Retina (tissue), 1 donor: ENCODE results near the gene MAST2.

Experiments used
- DNase-seq: peaks from one replicate; pipeline ENCODE4 v3.0.0-alpha.2; 2016

Gene MAST2

GRCh38 chr1:45803299-45803780 is at the start of gene MAST2:
Gene MAST2 (plus strand): TSS chr1:45803612. CDS start chr1:45803896, 284 bp downstream.
- DNase-seq = peak; percentile 91

DNA sequence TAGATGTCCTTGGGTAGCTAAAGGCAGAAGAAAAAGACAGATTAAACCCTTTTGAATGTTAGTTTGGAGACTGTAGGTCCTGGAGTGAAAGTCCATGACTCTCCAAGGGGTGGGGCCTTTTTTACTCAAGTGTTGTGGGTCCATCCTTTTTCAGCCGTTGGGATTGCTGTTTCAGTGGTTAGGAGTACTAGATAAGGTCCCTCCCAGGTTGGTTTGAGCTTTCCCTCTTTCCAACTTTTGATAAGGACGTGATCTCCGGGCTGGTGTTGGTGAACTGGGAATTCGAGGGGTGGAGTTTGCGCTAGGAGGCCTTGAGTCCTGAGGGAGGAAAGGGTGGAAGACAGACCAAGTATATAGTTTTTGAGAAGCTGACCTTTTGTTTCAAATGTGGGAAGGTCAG is 47.7 kb upstream of the MAST2 start:
- no peak for DNase-seq

DNA sequence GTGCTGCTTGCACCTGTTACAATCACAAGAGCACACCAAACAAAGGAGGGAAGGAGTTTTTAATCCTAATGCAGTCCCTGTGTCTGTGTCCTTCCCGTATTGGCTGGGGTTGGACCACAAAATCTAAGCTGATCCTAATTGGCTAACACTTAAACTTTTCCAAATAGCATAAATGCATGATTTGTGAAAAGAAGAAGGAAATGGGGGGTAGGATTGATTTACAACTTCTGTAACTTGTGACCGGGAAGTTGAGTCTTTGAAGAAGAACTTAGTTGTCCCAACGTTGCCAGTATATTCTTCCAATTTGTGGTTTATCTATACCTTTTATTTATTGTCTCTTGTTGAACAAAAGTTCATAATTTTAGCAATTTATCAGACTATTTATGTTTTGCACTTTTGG is 41.1 kb upstream of the MAST2 start:
- no peak for DNase-seq

GRCh38 chr1:45765999-45766792 is 37.2 kb upstream of the MAST2 start:
- no peak for DNase-seq

GRCh38 chr1:45767035-45767434 is 36.4 kb upstream of the MAST2 start:
- no peak for DNase-seq

GRCh38 chr1:45769261-45769932 is 34.0 kb upstream of the MAST2 start:
- no peak for DNase-seq

DNA sequence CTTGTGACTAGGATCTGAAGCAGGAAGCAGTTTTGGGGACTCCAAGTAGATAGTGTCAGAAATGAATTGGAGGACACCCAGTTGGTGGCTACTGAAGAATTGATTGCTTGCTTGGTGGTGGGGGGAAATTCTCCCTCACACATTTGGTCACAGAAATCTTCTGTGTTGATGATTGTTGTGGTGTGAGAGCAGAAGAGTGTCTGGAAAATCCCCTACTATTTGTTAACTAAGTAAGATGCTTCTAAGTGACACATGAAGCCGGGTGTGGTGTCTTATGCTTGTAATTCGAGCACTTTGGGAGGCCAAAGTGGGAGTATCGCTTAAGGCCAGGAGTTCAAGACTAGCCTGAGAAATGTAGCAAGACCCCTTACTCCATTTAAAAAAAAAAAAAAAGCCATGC is 30.4 kb upstream of the MAST2 start:
- DNase-seq = no peak

DNA sequence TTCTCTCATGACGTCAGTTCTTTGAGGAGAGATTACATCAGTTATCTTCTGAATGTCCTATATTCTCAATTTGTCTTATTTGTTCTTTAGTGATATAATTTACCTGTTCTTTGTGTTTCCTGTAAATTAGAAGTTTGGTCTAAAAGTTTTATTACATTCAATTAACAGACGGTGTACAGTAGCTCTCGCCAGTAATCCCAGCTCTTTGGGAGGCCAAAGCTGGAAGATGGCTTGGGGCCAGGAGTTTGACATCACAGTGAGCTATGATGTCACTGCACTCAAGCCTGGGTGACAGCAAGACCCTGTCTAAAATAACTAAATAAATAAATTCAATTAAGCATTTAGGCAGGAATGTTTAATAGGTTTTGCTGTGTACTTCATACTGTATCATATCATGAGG is 27.6 kb upstream of the MAST2 start:
- no peak for DNase-seq

DNA sequence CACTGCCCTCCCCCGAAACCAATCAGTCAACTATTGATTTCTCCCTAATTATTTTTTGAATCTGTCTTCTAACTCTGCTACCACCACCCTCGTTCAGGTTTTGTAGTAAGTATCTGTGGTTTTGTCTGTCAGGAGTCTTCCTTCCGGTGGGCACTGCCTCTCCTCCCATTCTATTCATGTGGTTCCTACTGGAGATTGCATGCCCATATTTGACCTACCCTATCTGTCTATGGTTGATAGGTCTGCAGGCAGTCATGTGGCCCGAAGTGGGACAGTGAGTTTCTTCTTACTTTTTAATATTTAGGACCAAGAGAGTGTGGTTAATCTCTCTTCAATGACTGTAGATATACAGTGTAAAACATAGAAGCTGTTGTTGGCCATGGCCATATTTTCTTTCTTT is 17.8 kb upstream of the MAST2 start:
- DNase-seq = no peak

GRCh38 chr1:45787905-45788304 is 15.5 kb upstream of the MAST2 start:
- no peak for DNase-seq

- DNase-seq = no peak
Measured at GRCh38 chr1:45789601-45790000, 13.8 kb upstream of the MAST2 start.

- DNase-seq = no peak
Measured at GRCh38 chr1:45792744-45793143, 10.7 kb upstream of the MAST2 start.

GRCh38 chr1:45793942-45794604 is 9.3 kb upstream of the MAST2 start:
- DNase-seq = no peak

DNA sequence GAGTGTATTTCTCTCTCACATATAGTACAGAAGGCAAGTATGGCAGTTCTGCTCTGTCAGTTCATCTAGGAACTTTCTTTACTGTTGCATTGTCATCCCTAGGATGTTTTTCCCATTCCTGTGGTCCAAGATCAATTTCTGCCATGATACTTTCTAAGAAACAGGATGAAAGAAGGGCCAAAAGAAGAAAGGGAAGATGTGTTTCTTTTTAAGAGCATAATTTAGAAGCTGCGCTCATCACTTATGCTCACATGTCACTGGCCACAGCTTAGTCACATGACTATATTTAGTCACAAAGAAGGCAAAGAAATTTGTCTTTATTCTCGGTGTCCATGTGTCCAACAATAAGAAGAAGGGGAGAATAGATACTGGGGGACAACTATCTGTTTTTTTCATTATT is 7.0 kb upstream of the MAST2 start:
- no peak for DNase-seq

DNA sequence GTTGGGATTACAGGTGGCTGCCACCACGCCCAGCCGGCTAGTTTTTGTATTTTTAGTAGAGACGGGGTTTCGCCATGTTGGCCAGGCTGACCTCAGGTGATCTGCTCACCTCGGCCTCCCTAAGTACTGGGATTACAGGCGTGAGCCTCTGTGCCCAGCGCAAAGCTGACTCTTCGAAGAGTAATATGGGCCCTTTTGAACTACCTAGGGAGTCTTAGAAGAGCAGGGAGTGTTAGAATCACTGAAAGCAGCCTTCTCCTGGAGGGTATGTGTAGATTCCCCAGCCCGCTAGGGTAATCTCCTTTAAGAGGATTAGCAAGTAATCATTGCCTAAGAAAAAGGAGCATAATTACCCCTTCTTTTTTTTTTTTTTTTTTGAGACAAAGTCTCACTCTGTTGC is 6.5 kb upstream of the MAST2 start:
- DNase-seq = no peak

GRCh38 chr1:45800899-45801298 is 2.5 kb upstream of the MAST2 start:
- DNase-seq = no peak

- peak; percentile 57 for DNase-seq
Measured at GRCh38 chr1:45802343-45803298, 791 bp upstream of the MAST2 start.

- peak; percentile 59 for DNase-seq
Measured at GRCh38 chr1:45803781-45804668, 613 bp downstream of the MAST2 start.

- DNase-seq = no peak
Measured at GRCh38 chr1:45804669-45804969, 1.2 kb downstream of the MAST2 start.

DNA sequence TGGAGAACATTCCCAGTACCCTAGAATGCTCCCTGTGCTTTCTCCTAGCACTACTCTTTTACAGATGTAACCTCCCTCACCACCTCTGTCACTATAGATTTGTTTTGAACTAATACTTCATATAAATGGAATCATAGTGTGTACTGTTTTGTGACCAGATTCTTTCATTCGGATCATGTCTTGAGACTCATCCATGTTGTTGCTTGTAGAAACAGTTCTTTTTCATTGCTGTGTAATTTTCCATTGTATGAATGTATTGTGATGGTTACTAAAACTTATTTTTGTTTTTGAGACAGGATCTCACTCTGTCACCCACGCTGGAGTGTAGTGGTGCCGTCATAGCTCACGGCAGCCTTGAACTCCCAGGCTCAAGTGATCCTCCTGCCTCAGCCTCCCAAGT is 2.7 kb downstream of the MAST2 start:
- no peak for DNase-seq

DNA sequence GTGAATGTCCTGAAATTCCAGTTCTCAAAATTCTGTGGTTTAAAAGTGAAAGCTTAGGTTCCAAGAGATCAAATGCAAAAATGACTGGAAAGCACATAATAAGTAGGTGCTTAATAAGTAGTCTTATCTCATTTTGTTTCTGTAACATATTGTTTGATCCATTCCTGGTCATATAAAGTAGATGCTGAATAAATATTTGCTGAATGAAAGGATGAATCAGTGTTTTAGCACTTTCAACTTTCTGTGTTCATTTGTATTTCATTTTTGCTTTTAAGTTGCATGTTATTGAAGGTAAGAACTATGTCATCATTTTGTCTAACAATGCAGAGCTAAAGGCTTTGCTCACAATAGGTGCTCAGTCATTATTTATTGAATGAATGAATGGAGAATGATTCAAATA is 6.3 kb downstream of the MAST2 start:
- no peak for DNase-seq

DNA sequence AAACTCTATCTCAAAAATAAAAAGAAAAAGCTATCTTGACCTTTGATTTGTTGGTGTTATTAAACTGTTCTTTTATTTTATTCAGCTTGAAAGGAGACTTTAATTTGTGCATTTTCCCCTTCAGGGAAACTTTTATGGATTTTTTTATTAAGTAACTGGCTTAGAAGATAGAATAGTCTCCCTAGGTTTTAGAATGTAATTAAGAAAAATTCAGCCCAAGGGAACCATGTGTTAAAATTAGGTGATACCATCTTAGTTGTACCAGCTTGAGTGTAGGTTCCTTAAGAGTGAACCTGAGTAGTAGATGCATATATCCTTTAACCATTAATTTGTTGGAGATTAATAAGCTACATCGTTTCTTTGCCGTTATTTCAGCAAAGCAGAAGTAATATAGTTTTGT is 11.4 kb downstream of the MAST2 start:
- DNase-seq = no peak
